Activated CD8-positive, alpha-beta memory T cell treated with anti-CD3 and anti-CD28 coated beads for 24 hours (primary cell): ENCODE data around the gene TMEM92.
"Not testable (repeated sequence)": the region's sequence is repeated elsewhere in the genome, so short reads cannot be mapped to it uniquely, and the experiment has no call there.

Source experiments
- DNase-seq: peaks from one replicate; pipeline ENCODE4 v3.0.0-alpha.2; 2020

The TMEM92 gene

DNA sequence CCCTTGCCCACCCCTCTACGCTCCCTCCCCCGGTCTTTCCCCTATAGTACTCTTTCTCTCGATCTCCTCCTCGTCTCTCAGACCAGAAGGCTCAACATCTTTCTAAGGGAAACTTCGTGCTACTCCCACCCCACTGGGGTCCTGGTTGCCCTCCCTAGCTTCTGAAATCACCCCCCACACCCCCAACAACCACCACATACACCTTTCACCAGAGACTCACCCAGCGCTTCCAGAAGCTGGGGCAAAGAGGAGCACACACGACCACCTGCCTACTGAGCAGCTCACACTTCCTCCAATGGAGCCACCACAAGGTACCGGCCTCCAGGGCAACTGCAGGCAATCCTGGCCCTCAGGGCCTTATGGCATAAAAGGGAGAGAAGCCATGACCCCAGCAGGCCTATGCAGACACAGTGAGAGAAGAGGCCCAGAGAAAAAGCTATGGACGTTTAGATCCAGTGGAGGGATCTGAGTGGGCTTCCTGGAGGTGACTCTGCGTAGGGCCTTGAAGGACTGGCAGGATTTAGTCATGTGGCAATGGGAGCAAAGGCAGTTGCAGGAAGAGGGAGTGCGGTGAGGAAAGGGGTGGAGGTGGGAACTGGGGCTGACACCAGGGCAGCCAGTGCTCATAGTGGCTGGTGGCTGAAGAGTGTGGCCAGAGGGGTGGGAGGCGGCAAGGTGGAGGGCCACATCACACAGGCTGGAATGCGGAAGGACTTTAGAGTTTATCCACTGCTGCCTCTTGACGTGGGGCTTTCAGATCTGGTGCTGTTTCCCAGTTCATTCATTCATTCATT is 12.1 kb upstream of the TMEM92 start:
- no peak for DNase-seq

DNA sequence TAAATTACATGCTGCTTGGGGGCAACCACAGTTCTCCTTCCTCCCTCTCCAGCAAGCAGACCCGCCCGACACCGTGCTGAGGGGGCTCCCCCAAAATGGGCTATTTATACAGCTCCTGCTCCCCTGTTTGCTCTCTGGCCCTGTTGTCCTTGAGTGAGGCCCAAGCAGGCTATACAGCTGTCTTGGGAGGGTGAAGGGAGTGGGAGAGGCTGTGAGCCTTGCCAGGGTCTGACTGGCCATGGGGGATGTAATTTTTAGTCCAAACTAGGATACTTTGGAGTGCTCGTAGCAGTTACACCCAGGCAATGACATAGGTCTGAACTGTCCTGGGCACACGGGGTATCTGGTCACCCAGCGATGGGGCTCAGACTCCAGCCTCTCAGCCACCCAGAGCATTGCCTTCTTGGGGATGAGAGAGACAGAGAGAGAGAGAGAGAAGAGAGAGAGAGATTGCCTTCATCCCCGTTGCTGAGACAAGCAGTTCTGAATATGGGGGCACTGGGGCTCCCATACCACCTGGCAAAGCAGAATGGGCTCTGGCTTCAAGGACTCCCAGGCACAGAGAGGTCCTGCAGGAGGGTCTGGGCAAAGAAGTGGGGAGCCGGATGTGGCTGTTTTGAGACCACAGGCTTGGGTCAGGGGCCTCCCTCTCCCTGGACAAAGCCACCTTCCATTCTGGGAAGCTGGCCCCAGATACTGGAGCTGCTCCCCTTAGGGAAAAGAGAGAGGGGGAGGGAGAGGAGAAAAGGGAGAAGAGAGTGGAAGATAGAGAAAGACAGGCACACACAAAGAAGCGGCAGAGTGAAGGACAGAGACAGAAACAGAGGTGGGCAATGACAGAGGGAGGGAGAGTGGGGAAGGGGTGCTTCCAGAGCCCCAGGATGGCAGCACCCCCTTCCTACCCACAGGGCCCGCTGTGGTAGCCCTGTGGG is 10.7 kb upstream of the TMEM92 start:
- DNase-seq: peak; percentile 49

DNA sequence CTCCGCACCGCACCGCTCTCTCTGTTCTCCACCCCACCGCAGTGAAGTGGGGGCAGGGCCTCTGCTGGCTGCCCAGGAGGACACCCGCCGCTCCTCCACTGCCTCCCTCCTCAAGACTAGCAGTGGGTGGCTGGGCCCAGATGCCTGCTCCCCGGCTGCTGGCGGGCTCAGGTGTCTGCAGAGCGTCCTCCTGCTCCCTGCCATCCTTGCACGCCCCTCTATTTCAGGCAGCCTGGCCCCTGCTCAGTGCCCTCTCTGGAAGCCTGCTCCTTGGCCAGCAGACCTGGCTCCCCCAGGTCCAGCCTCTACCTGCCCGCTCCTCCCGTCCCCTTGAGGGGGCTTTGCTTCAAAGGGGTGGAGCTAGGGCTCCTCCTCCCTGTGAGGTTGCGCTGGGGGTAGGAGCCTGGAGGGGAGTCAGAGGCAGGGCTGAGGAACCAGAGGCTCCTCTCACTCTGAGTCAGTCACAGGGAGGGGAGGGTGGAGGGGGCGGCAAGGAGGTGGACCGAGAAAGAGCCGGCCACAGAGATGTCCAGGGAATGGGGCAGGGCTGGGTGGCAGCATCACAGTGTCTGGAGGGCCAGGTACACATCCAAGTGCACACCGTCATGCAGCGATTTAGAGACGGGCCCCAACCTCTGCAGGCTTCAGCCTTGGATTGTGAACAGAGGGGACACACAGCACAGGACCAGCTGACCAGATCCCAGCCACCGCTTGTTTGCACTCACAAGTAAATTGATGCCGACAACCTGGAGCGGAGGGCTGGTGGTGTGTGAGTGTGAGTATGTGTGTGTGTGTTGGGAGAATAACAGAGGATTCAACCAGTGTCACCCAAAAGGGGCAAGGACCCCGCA is 9.8 kb upstream of the TMEM92 start:
- DNase-seq: no peak

DNA sequence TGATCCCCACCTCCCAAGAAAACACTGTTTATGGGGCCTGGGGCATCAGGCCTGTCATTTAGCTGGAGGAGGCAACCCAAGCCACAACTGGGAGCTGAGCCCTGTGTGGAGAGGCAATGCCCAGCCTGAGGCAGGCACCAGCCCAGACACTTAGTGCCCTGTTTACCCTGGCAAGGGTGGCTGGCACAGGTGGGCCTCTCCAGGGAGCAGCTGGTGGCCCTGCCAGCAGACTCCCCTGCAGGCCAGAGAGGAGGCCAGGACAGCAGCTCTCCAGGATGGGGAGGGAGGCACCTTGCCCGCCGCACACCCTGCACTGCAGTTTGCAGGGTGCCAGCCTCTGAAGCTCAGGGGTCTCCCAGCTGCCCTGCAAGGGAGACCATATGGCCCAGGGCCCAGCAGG is 9.1 kb upstream of the TMEM92 start:
- DNase-seq: no peak

DNA sequence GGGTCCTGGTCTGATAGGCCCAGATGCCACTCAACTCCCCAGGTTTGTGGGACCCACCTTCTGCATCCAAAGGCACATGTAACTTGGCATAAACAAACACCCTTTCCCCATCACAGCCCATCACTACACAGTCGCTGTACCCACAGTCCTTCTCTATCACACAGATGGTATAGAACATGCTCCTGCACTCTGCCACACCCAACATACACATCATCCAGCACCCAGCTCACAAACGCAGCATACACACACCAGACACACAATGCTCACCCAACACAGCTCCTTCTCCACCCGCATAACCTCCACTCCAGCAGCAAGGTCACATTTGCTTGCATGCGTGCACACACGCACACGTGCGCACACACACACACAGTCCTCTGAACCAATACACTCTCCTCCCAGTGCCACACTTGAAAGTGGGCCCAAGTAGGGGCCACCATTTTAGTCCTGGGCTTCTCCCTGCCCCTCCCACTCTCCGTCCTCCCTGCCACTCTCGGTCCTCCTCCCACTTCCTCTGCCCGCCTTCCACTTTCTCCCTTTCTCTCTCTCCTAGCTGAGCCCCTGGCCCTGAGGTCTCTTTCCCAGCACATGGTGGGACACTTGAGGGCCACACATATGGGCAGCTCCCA is 8.5 kb upstream of the TMEM92 start:
- DNase-seq: no peak

DNA sequence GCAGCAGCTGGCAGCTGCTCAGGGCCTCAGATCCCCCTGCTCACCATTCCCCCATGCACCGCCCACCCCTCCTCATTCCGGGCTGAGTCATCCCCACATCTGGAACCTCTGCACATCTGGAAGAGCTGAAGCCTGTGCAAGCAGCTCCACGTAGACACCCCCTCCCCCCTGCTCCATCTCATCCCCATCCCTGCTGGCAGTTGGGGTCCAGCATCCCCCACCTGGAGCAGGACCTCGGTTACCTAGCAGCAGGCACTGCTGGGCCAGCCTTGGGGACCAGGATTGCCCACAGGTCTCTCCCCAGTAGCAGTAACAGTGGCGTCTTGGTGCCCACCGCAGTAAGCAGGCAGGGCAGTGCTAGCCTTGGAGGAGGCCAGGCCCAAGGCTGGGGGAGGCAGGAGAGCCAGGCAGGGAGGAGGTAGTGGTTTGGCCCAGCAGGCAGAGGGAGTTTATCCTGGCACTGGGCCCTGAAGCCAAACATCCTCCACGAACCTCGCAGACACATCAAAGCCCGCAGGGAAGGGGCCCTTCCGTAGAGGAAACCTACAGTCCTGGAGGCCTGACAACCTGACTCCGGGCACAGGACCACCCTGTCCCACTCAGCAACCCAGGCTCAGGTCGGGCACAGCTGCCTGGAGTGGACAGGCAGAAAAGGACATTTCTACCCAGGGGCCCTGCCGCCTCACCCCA is 7.7 kb upstream of the TMEM92 start:
- DNase-seq: no peak

DNA sequence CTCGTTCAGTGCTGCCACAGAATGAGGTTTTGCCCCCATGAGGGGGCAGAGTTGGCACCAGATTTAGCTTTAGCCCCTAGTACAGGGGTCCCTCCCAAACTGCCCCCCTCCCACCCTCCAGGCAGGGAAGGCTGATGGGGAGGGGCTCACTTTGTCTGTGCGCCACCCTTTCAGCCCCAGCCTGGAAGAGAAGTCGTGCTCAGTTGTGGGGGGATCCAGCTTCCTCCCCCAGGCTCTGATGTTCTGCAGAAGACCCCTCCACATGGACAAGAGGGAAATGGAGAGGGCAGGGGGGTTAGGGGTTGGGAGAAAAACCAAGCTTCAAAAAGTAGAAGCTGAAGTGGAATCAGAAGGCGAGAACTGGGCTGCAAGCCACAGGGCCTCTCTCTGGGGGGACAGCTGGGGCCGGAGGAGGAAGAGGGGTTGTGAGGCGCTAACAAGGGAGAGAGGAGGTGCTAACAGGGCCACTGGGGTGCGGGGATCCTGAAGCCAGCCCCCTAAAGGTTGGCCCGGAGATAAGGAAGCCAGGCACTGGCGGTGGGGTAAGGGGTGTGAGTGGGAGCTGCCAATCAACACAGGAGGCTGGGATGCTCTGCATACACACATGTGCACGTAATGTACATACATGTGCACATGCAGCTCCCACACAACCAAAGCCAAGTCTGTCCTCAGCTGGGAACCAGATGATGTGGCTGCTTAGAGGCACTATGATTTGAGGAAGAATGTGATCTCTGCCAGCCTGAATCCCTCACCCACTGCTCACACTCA is 7.0 kb upstream of the TMEM92 start:
- no peak for DNase-seq

DNA sequence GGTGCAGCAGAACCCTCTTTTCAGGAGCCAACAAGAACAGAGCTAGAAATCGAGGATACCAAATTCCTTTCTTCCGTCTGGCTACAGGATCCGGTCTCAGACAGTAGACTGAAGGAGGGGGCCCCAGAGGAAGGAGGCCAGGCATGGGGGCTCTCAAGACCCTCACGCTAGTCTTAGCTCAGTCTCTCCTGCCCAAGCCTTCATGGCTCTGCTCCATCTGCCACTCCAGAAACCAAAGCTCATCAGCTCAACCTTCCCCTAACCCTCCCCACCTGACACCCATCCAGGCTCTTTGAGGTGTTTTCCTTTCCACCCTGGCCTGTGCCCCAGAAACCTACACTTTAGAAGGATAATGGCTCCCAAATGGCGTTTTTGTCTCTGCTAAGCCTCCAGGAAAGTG is 6.2 kb upstream of the TMEM92 start:
- DNase-seq: no peak

DNA sequence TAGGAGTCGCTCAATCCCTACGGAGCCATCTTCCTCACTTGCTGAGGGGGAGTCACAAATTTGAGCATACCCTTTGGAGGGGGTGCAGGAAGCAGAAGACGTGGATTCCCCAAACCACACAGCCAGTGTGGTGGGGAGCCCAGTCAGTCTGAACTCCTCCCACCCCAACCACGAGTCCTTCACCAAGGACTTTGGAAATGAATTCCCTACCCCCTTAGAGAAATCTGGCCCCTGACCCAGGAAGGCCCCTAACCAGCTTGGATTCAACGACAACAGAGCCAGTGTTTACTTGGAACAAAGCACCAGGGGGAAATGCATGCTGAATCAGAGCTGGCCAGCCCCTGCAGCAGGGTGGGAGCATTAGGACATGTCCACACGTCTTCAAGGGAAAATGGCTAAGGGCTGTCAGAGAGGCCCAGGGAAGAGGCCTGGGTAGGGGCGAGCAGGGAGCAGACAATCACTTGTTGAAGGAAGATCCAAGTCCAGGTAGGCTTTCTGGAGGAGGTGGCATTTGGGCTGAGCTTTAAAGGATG is 5.5 kb upstream of the TMEM92 start:
- no peak for DNase-seq

DNA sequence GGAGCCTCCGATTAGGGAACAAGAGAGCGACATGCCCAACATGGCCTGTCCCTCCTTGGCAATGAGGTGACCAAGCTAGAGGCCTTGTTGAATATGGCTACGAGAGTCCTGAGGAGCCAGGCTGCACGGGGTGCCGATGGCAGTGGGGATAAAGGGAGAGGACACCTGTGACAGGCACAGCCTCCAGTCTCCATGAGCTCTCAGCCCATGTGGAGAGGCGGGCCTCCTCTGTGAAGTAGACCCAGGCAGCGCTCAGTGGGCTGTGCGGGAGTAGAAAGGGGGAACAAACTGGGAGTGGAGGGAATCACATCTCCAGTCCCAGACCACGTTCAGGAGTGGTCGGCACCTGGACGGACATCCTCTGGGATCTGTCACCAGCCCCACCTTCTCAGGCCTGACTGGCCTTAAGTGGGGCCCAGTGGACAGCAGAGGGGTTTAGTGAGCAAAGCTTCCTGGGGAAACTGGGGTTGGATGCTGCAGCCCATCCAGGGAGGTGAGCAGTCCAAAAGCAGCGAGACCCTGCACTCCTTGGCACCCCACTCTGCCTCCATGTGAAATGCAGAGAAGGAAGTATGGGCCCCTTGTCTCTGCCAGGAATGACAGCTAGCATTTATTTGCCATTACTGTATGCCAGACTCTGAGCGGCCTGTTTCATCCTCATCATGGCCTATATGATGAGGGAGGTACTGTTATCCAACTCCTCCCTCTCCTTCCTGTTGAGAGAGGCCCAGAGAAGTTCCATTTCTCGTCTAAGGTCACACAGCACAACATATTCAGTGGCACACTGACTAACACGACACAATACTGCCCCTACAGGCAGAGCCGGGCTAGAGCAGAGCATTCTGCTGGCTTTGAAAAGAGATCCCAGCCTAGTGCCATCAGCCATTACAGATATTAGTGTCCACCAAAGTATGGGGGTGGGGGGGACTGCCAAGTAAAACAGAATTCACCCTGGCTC is 4.5 kb upstream of the TMEM92 start:
- peak; percentile 78 for DNase-seq

DNA sequence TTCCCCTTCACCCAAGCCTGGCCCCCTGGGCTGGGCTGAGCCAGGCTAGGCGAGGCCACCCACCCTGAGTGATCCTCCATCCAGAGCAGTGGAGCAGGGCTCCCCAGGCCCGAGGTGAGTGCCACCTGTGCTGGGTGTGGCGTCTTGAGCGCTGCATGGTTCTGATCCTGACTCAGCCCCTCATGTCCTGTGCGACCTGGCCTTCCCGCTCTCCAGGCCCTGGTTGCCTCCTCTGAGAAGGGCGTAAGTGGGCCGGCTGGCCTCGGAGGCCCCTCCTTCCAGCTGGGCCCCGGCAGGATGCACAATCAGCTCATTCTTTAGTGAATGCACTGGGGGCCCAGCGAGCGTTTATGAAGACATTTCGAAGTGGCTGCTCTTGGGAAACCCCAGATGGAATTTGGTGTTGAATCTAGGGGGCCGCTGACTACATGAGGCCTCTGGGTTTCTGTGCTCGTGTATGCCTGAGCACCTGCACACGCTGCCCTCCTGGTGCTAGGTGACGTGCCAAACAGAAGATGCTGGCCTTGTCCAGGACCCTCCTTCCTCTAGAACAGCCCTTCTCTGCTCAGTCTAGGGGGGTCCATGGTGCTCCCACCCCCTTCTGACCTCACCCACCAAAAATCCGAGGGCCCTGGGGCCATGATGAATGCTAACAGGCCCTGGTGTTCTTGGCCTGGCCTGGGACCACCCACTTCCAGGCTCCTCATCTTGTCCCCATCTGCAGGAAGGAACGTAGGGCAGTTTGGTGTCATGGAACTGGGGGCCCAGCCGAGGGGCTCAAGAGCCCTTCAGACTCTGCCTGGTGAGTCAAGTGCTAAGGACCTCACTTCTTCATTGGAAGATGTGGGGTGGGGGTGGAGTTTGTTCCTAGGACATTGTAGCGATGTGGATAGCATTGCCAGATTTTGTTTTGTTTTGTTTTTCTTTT is 3.6 kb upstream of the TMEM92 start:
- DNase-seq: no peak

DNA sequence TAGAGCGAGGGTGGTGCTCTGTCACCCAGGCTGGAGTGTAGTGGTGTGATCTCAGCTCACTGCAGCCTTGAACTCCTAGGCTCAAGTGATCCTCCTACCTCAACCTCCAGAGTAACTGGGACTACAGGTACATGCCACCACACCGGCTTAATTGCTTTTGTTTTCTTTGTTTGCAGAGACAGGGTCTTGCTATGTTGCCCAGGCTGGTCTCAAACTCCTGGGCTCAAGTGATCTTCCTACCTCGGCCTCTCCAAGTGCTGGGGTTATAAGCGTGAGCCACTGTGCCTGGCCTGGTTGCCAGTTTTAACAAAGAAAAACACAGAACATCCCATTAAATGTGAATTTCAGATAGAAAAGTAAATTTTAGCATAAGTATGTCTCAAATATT is 2.9 kb upstream of the TMEM92 start:
- not testable (repeated sequence) for DNase-seq

DNA sequence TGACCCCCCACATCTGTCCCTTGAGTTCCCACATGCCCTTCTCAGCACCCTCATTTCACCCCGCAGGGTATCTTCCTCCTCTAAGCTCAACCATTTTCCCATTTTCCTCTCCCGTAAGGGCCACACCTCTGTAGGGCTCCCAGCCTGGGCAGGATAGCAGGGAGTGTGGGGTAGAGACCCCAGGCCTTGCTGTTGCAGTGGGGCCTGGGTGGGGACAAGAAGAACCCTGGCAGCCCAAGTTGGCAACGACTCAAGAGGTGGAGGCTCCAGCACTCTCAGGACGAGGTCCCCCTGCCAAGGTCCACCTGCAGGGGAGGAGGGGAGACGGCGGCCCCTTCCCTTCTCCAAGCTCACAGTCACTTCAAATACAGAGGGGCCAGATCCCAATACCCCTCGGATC is 2.0 kb upstream of the TMEM92 start:
- no peak for DNase-seq

DNA sequence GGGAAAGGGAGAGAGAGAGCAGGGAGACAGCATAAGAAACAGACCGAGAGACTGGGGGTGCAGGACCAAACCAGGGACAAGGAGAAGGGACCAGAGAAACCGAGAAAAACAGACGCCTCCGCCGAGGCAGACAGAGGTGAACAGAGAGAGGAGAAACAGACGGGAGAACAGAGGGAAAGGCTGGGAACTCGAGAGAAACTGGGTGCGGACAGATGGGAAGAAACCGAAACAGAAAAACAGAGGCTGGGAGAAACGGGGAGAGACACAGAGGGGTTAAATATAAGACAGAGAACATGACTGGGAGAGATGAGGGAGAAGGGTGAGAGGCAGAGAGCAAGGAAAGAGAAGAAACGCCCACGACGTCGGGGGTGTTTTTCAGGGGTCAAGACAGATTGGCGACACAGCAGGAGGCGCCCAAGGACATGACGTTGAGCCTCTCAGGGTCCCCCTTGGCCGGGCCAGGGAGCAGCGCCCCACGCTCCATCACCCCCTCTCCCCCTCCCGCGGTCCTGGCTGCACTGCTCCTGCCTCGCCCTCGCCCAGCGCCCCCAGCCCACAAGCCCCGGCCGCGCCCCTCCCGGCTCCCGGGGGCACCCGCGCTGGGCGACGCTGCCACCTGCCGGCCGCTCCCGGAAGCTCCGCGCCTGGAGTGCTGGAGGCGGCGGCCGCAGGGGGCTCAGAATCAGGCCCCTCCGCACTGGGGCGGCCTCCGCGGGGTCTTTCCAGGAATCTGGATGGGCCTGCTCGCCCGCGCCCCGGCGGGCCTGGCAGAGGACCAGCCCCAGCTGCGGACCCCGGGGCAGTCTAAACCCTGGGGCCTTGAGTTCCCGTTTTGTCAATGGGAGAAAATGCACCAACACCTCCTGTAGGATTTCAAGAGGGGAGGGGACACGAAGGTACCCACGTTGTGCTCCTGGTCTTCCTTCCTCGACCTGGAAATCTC is 1.3 kb upstream of the TMEM92 start:
- DNase-seq: peak; percentile 84

DNA sequence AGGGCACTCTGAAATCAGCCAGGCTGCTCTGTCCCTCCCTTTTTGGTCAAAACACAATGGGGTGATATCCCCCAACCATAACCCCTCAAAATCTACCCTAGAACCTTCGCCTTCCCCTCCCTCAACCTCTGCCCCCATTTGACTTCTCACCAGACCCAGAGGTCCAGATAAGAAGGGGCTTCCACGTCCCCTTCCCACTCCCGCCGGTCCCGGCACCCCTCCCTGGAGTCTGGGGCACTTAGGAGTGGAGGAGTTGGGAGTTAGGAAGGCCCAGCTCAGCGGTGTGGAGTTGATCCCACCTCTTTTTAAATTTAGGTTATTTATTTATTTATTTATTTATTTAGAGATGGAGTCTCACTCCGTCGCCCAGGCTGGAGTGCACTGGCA is 619 bp upstream of the TMEM92 start:
- no peak for DNase-seq

DNA sequence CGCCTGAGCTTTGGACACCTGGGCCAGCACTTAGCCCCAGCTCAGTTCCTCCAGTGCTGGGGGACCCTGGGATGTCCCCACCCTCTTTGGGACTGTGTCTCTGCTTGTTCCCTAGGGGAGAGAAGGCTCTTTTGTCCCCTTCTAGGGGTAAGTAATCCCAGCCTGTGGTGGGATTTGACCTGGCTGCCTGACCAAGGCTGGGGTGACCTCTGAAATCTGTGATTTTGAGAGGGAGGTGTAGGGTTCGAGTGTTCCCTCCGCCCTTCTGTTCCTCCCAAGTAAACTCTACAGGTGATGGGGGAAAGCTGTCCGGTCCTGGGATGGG is 593 bp downstream of the TMEM92 start:
- no peak for DNase-seq

DNA sequence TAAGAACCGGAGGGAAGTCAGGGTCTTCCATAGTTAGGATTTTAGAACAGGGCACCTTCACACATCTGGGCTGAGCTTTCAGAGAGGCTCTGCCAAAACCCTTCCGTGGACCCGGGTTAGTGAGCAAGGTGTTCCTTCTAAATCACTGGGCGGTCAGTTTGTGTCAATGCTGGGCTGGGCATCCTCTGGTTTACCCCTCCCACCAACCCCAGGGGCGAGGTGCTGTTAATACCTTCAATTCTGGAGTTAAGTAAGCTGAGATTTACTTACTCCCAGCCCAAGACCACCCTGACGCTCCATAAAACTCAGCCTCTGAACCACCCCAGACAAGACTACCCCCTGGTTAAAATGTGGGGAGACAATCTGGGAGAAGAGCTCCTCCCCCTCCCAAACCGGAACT is 1.0 kb downstream of the TMEM92 start:
- no peak for DNase-seq
